ENCODE data around the gene TBC1D32. TPM values are rescaled to one million over a fixed set of nuclear protein-coding genes. Genes with fewer than 3 reads are reported as not detected.

Gene TBC1D32
- total and polyA plus RNA-seq, 2 donors (not counting 1 experiment from before 2014, with no cell fraction given), result 6.3 to 21.0 TPM

DNA sequence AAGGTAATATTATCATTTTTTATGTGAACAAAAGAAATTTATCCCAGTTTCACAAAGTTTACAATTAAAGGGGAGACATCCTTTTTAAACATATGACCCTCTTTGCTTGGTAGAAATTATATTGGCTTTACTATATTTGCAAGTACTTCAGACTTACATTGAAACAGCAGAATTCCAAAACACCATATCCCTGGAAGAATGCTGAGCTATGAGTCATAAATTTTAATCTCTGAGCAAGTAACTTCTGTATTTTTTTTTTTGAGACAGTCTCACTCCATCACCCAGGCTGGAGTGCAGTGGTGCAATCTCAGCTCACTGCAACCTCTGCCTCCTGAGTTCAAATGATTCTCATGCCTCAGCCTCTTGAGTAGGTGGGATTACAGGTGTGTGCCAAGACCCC lies 240.4 kb downstream of the TBC1D32 start:
- peak; percentile 55 to 73 for DNase-seq (ENCODE audit: low read depth in 2 of 2)
- H3K79me2 ChIP-seq (ENCODE audit: control insufficient read depth, insufficient read depth, low read length), result no peaks in the 10 kb centered on the region
- no peak overlapping the region for H2AFZ ChIP-seq (ENCODE audit: low read length)
- no peak overlapping the region for H3K4me3 ChIP-seq (replicated peaks in 1 of 4; ENCODE audit: control extremely low read depth in 1 of 4, insufficient read depth in 1 of 4, low read depth in 3 of 4, low read length in 4 of 4)
- no peaks in the 10 kb centered on the region for H4K20me1 ChIP-seq (ENCODE audit: control insufficient read depth, extremely low read depth, insufficient read depth, low read length)
- H3K27me3 ChIP-seq (ENCODE audit: control insufficient read depth, insufficient read depth, low read length), result no peaks in the 10 kb centered on the region
- no peaks in the 10 kb centered on the region for H3K36me3 ChIP-seq (ENCODE audit: control insufficient read depth, insufficient read depth, low read length)
- H3K9me3 ChIP-seq (ENCODE audit: control insufficient read depth, insufficient read depth, low read depth, low read length), result no peaks in the 10 kb centered on the region
- no peak overlapping the region for H3K9ac ChIP-seq (ENCODE audit: insufficient read depth, low read length)
- no peak overlapping the region for H3K27ac ChIP-seq (ENCODE audit: insufficient read depth, low read length)
- no peaks in the 10 kb centered on the region for H3K4me1 ChIP-seq (ENCODE audit: control insufficient read depth, extremely low read depth, insufficient read depth, low read length)
- no peak for TF ChIP-seq EZH2 (IDR thresholded peaks at IDR 0.05; ENCODE audit: low read length, missing control alignments)
- TF ChIP-seq, protein P1, sequence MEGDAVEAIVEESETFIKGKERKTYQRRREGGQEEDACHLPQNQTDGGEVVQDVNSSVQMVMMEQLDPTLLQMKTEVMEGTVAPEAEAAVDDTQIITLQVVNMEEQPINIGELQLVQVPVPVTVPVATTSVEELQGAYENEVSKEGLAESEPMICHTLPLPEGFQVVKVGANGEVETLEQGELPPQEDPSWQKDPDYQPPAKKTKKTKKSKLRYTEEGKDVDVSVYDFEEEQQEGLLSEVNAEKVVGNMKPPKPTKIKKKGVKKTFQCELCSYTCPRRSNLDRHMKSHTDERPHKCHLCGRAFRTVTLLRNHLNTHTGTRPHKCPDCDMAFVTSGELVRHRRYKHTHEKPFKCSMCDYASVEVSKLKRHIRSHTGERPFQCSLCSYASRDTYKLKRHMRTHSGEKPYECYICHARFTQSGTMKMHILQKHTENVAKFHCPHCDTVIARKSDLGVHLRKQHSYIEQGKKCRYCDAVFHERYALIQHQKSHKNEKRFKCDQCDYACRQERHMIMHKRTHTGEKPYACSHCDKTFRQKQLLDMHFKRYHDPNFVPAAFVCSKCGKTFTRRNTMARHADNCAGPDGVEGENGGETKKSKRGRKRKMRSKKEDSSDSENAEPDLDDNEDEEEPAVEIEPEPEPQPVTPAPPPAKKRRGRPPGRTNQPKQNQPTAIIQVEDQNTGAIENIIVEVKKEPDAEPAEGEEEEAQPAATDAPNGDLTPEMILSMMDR (conservative IDR thresholded peaks at IDR 0.05 in 1 of 2, IDR thresholded peaks at IDR 0.05 in 1 of 2; ENCODE audit: low read depth in 1 of 2, low read length in 2 of 2), result no peak
- H3K4me2 ChIP-seq (ENCODE audit: extremely low read depth, insufficient read depth, low read length), result no peak overlapping the region

DNA sequence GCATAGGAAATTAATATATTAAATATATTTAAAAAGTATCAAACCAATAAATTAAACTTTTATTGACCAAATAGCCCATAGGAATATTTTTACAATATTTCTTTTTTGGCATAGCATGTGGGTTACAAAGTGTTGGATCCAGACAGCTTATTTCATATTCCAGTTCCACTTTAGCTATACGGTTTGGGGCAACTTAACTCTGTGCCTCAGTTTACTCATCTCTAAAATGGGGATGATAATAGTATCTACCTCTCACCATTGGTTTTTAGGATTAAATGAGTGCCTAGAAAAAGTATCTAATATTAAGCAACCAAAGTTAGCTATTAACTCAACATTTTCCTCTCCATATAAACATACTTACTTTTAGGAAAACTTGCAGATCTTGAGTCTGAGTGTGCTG lies 243.8 kb downstream of the TBC1D32 start:
- no peak for DNase-seq (ENCODE audit: low read depth in 2 of 2)
- H3K4me1 ChIP-seq (ENCODE audit: control insufficient read depth, extremely low read depth, insufficient read depth, low read length), result no peaks in the 10 kb centered on the region
- H3K9me3 ChIP-seq (ENCODE audit: control insufficient read depth, insufficient read depth, low read depth, low read length), result no peaks in the 10 kb centered on the region
- no peak overlapping the region for H3K4me2 ChIP-seq (ENCODE audit: extremely low read depth, insufficient read depth, low read length)
- no peak overlapping the region for H3K27ac ChIP-seq (ENCODE audit: insufficient read depth, low read length)
- no peak overlapping the region for H2AFZ ChIP-seq (ENCODE audit: low read length)
- TF ChIP-seq, protein P1 (conservative IDR thresholded peaks at IDR 0.05 in 1 of 2, IDR thresholded peaks at IDR 0.05 in 1 of 2; ENCODE audit: low read depth in 1 of 2, low read length in 2 of 2), result no peak
- TF ChIP-seq EZH2 (IDR thresholded peaks at IDR 0.05; ENCODE audit: low read length, missing control alignments), result no peak
- no peaks in the 10 kb centered on the region for H3K79me2 ChIP-seq (ENCODE audit: control insufficient read depth, insufficient read depth, low read length)
- H3K27me3 ChIP-seq (ENCODE audit: control insufficient read depth, insufficient read depth, low read length), result no peaks in the 10 kb centered on the region
- H4K20me1 ChIP-seq (ENCODE audit: control insufficient read depth, extremely low read depth, insufficient read depth, low read length), result no peaks in the 10 kb centered on the region
- no peak overlapping the region for H3K4me3 ChIP-seq (replicated peaks in 1 of 4; ENCODE audit: control extremely low read depth in 1 of 4, insufficient read depth in 1 of 4, low read depth in 3 of 4, low read length in 4 of 4)
- H3K9ac ChIP-seq (ENCODE audit: insufficient read depth, low read length), result no peak overlapping the region
- H3K36me3 ChIP-seq (ENCODE audit: control insufficient read depth, insufficient read depth, low read length), result no peaks in the 10 kb centered on the region

DNA sequence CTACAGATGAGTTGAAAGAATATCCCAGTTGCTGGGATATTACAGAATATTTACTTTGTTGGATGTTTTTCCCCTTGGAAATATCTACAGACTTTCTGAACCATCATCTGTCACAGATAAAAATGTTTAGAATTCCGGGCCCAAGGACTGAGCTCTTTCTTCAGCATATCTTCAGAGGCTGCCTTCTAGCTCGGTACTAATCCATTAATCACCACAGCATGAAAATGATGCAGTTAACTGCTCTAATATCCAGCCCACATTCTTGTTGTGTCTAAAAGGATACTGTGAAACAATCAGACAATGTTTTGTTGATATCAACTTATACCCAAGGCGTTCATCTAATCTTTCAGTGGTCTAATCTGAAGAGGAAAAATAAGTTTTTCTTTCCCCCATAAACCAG lies 247.4 kb downstream of the TBC1D32 start:
- peak in 1 of 2 donors; percentile 3 for DNase-seq (ENCODE audit: low read depth in 2 of 2)

More for the DNA sequence above, 247.4 kb downstream of the TBC1D32 start:
- no peak overlapping the region for H3K4me3 ChIP-seq (replicated peaks in 1 of 4; ENCODE audit: control extremely low read depth in 1 of 4, insufficient read depth in 1 of 4, low read depth in 3 of 4, low read length in 4 of 4)
- H3K4me1 ChIP-seq (ENCODE audit: control insufficient read depth, extremely low read depth, insufficient read depth, low read length), result no peaks in the 10 kb centered on the region
- H3K36me3 ChIP-seq (ENCODE audit: control insufficient read depth, insufficient read depth, low read length), result no peaks in the 10 kb centered on the region
- no peak for TF ChIP-seq EZH2 (IDR thresholded peaks at IDR 0.05; ENCODE audit: low read length, missing control alignments)
- TF ChIP-seq, protein P1 (conservative IDR thresholded peaks at IDR 0.05 in 1 of 2, IDR thresholded peaks at IDR 0.05 in 1 of 2; ENCODE audit: low read depth in 1 of 2, low read length in 2 of 2), result no peak
- no peak overlapping the region for H3K9ac ChIP-seq (ENCODE audit: insufficient read depth, low read length)
- H3K9me3 ChIP-seq (ENCODE audit: control insufficient read depth, insufficient read depth, low read depth, low read length), result no peaks in the 10 kb centered on the region
- no peak overlapping the region for H3K27ac ChIP-seq (ENCODE audit: insufficient read depth, low read length)
- no peaks in the 10 kb centered on the region for H3K27me3 ChIP-seq (ENCODE audit: control insufficient read depth, insufficient read depth, low read length)
- no peaks in the 10 kb centered on the region for H4K20me1 ChIP-seq (ENCODE audit: control insufficient read depth, extremely low read depth, insufficient read depth, low read length)
- no peak overlapping the region for H2AFZ ChIP-seq (ENCODE audit: low read length)
- H3K79me2 ChIP-seq (ENCODE audit: control insufficient read depth, insufficient read depth, low read length), result no peaks in the 10 kb centered on the region
- no peak overlapping the region for H3K4me2 ChIP-seq (ENCODE audit: extremely low read depth, insufficient read depth, low read length)
